CD4-positive, CD25-positive, alpha-beta regulatory T cell (primary cell): ENCODE results near the gene DBF4. TPM values are rescaled to one million over a fixed set of nuclear protein-coding genes. Genes with fewer than 3 reads are reported as not detected.
"Not testable (repeated sequence)": the region's sequence is repeated elsewhere in the genome, so short reads cannot be mapped to it uniquely, and the experiment has no call there.

ENCODE experiments used
- ATAC-seq, 2 donors: fragments of 150-1000 bp; cut with Tn5 transposase; one replicate each; pipeline ENCODE4 v1.10.0; 2021; ENCODE audit warnings: low read depth in 2 of 2, moderate number of reproducible peaks in 2 of 2, moderate library complexity in 1 of 2
- DNase-seq, 3 donors: peaks; one replicate each; pipeline versions ENCODE4 v3.0.0 to v3.0.0-alpha.2; 2012 to 2022; ENCODE audit warnings: mixed read lengths in 1 of 3
- H3K27ac ChIP-seq: one replicate; pipeline ENCODE4 v1.7.0; 2013; ENCODE audit warnings: mild to moderate bottlenecking, low read length; ENCODE audit not compliant: insufficient read depth, poor library complexity, severe bottlenecking
- H3K27me3 ChIP-seq: one replicate; pipeline ENCODE4 v1.7.0; 2013; ENCODE audit warnings: low read length; ENCODE audit not compliant: control insufficient read depth, insufficient read depth
- H3K36me3 ChIP-seq: one replicate; pipeline ENCODE4 v1.7.0; 2013; ENCODE audit warnings: mild to moderate bottlenecking, low read length, moderate library complexity; ENCODE audit not compliant: control insufficient read depth, insufficient read depth
- H3K4me1 ChIP-seq: 2 replicates; pipeline ENCODE4 v1.7.0; 2013; ENCODE audit warnings: mild to moderate bottlenecking, low read length; ENCODE audit not compliant: insufficient read depth, control insufficient read depth, poor library complexity, severe bottlenecking
- H3K4me3 ChIP-seq: one replicate; pipeline ENCODE4 v1.7.0; 2013; ENCODE audit warnings: low read depth, mild to moderate bottlenecking, low read length, moderate library complexity
- H3K9me3 ChIP-seq, 2 experiments: 1 replicate in 1 of 2; 2 replicates in 1 of 2; pipeline ENCODE4 v1.7.0; 2013; ENCODE audit warnings: low read length in 2 of 2, mild to moderate bottlenecking in 1 of 2, moderate library complexity in 1 of 2; ENCODE audit not compliant: control insufficient read depth in 2 of 2
- H3K27ac Mint-ChIP-seq, 3 donors: one replicate each; pipeline ENCODE4 v1.8.0; 2020 to 2022; ENCODE audit warnings: mild to moderate bottlenecking in 3 of 3, mixed read lengths in 3 of 3, moderate library complexity in 2 of 3
- H3K27me3 Mint-ChIP-seq: one replicate; pipeline ENCODE4 v1.8.0; 2022; ENCODE audit warnings: mild to moderate bottlenecking, mixed read lengths
- H3K36me3 Mint-ChIP-seq: one replicate; pipeline ENCODE4 v1.8.0; 2020; ENCODE audit warnings: mixed read lengths
- H3K4me1 Mint-ChIP-seq, 4 donors: one replicate each; pipeline ENCODE4 v1.8.0; 2020 to 2022; ENCODE audit warnings: mixed read lengths in 4 of 4, mild to moderate bottlenecking in 1 of 4
- H3K4me3 Mint-ChIP-seq, 4 donors: one replicate each; pipeline ENCODE4 v1.8.0; 2020 to 2022; ENCODE audit warnings: mild to moderate bottlenecking in 4 of 4, mixed read lengths in 4 of 4, moderate library complexity in 3 of 4
- H3K9me3 Mint-ChIP-seq, 7 donors: one replicate each; pipeline ENCODE4 v1.8.0; 2020 to 2022; ENCODE audit warnings: mixed read lengths in 7 of 7, mild to moderate bottlenecking in 3 of 7, moderate library complexity in 2 of 7
- polyA plus RNA-seq, 4 donors: library from polyadenylated mRNA; unstranded; fragments of 300-500 nt; fragmentation: Illumina TruSeq; gene quantifications; one replicate each; pipeline ENCODE4 v1.2.3, GENCODE V29; 2021
- total RNA-seq: library from RNA; stranded (reverse); gene quantifications from one replicate; pipeline ENCODE4 v1.2.3, GENCODE V29; 2022

DBF4 gene
- 65.1 TPM for total RNA-seq
- polyA plus RNA-seq, result 10 to 100 TPM; 41.2 to 47.2 (median 43.1) TPM

- peak within 1 kb of the TSS; percentile 94 for H3K4me3 ChIP-seq
- ATAC-seq (peak; percentile 90 to 93), DNase-seq (peak; percentile 90 to 97 (median 95))
- Mint-ChIP-seq H3K4me3 (peak within 1 kb of the TSS; percentile 94 to 97 (median 96)), H3K9me3 (peaks cover 0 to 16% (median 5%) of the 10 kb centered on the region in 7 donors), H3K4me1 (peaks cover 38 to 70% (median 59%) of the 10 kb centered on the region in 4 donors), H3K27me3 (no peaks in the 10 kb centered on the region), H3K36me3 (peaks cover 16% of the 10 kb centered on the region), H3K27ac (peak within 1 kb of the TSS; percentile 98)
- H3K4me1 ChIP-seq, result peaks cover 57% of the 10 kb centered on the region
- H3K9me3 ChIP-seq, result peaks cover 6 to 10% of the 10 kb centered on the region in 2 experiments
- no peaks in the 10 kb centered on the region for H3K27me3 ChIP-seq
- H3K27ac ChIP-seq, result peak within 1 kb of the TSS; percentile 90
- peaks cover 8% of the 10 kb centered on the region for H3K36me3 ChIP-seq
Measured at GRCh38 chr7:87876040-87876868, at the start of gene DBF4, which contains the start of gene SLC25A40. Gene DBF4, plus strand, starts transcription at chr7:87876493. Its CDS starts 240 bp downstream, at chr7:87876733. Gene SLC25A40, minus strand, starts transcription at chr7:87876360. Its CDS starts 17,633 bp downstream, at chr7:87858727.

- H3K4me3 ChIP-seq, H3K27ac Mint-ChIP-seq, H3K4me1 Mint-ChIP-seq, H3K27ac ChIP-seq, H3K4me1 ChIP-seq, H3K27me3 ChIP-seq, DNase-seq, H3K4me3 Mint-ChIP-seq, H3K36me3 ChIP-seq, ATAC-seq, H3K27me3 Mint-ChIP-seq: not testable (repeated sequence)
- peaks cover 12% of the 10 kb centered on the region for H3K36me3 Mint-ChIP-seq
- H3K9me3 ChIP-seq, result peaks cover 10 to 16% of the 10 kb centered on the region in 2 experiments
- H3K9me3 Mint-ChIP-seq, result peaks cover 3 to 30% (median 16%) of the 10 kb centered on the region in 7 donors
Measured at GRCh38 chr7:87828383-87828782, 47.9 kb upstream of the DBF4 start.

- no peak for DNase-seq
- H3K4me1 ChIP-seq, result no peaks in the 10 kb centered on the region
- H3K4me3 ChIP-seq, result no peak overlapping the region
- H3K9me3 Mint-ChIP-seq, result peaks cover 0 to 11% (median 7%) of the 10 kb centered on the region in 7 donors
- H3K27ac ChIP-seq, result no peak overlapping the region
- H3K27ac Mint-ChIP-seq, result peak overlapping the region in 1 of 3 donors; percentile 5
- H3K4me1 Mint-ChIP-seq, result peaks cover 0 to 4% (median 0%) of the 10 kb centered on the region in 4 donors
- peaks cover 8% of the 10 kb centered on the region for H3K36me3 ChIP-seq
- H3K27me3 Mint-ChIP-seq, result no peaks in the 10 kb centered on the region
- H3K36me3 Mint-ChIP-seq, result peaks cover 17% of the 10 kb centered on the region
- no peak for ATAC-seq
- no peaks in the 10 kb centered on the region for H3K27me3 ChIP-seq
- H3K9me3 ChIP-seq, result peaks cover 4 to 5% of the 10 kb centered on the region in 2 experiments
- H3K4me3 Mint-ChIP-seq, result no peak overlapping the region
Measured at GRCh38 chr7:87831097-87831496, 45.2 kb upstream of the DBF4 start.

DNA sequence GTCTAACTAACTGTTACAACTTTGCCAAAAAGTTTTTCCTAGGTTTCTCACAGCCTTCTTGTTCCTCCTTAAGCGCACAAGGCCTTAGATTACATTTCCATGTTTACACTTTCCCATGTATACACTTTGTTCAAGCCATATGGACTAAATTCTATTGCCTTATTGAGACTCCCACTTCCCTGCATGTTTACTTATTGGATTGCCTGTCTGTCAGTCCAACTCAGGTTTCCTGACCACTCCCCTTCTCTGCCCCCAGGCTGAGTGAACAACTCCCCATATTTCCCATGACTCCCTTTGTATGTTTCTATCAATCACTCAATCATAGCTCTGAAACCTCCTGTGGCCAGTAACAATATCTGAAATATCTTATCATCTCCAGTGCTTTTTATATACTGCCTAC, 43.2 kb upstream of the DBF4 start:
- Mint-ChIP-seq H3K9me3 (peaks cover 0 to 5% (median 0%) of the 10 kb centered on the region in 7 donors), H3K4me3 (no peak overlapping the region)
- H3K9me3 ChIP-seq, result peaks cover 3 to 5% of the 10 kb centered on the region in 2 experiments

GRCh38 chr7:87837597-87837996, 38.7 kb upstream of the DBF4 start:
- Histone ChIP-seq H3K9me3 (no peaks in the 10 kb centered on the region), H3K36me3 (peaks cover 12% of the 10 kb centered on the region), H3K27me3 (no peaks in the 10 kb centered on the region), H3K27ac (no peak overlapping the region), H3K4me3 (no peak overlapping the region), H3K4me1 (no peaks in the 10 kb centered on the region)
- no peaks in the 10 kb centered on the region for H3K9me3 Mint-ChIP-seq
- peaks cover 22% of the 10 kb centered on the region for H3K36me3 Mint-ChIP-seq
- DNase-seq, result peak in 1 of 3 donors; percentile 14
- H3K4me3 Mint-ChIP-seq, result no peak overlapping the region
- peak overlapping the region in 1 of 3 donors; percentile 52 for H3K27ac Mint-ChIP-seq
- ATAC-seq, result no peak
- peaks cover 0 to 2% (median under 1%) of the 10 kb centered on the region in 4 donors for H3K4me1 Mint-ChIP-seq
- H3K27me3 Mint-ChIP-seq, result no peaks in the 10 kb centered on the region

More for the DNA sequence above, 43.2 kb upstream of the DBF4 start:
- no peaks in the 10 kb centered on the region for H3K4me1 ChIP-seq
- Mint-ChIP-seq H3K27me3 (no peaks in the 10 kb centered on the region), H3K36me3 (peaks cover 17% of the 10 kb centered on the region), H3K4me1 (peaks cover 0 to 4% (median 0%) of the 10 kb centered on the region in 4 donors), H3K27ac (no peak overlapping the region)
- ATAC-seq (no peak), DNase-seq (no peak)
- no peak overlapping the region for H3K4me3 ChIP-seq
- H3K27ac ChIP-seq, result no peak overlapping the region
- H3K36me3 ChIP-seq, result peaks cover 8% of the 10 kb centered on the region
- no peaks in the 10 kb centered on the region for H3K27me3 ChIP-seq

DNA sequence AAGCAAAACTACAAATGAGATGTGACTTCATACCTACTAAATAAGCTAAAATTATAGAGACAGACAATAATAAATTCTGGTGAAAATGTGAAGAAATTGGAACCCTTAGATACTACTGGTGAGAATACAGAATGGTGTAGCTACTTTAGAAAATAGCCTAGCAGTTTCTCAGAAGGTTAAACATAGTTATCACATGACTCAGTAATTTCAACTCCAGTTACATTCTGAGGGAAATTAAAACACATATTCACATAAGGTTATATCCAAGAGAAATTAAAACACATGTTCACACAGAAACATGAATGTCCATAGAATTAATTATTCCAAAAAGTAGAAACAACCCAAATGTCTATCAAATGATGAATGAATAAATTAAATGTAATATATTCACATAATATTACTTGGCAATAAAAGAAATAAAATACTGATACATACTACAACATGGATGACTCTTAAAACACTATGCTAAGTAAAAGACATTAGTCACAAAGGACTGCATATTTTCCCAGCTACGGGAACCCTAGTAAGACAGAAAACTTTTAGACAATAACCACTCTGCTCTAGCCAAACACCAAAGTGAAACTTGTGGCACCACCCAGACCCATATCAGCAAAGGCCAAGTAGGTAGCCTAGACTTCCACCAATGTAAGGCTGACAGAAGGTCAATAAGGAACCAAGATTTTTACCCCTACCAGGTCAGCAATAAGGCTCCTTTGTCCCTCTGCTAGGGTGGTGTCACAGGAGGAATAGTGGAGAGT, 25.3 kb upstream of the DBF4 start:
- Histone ChIP-seq H3K4me3 (no peak overlapping the region), H3K4me1 (peaks cover 4% of the 10 kb centered on the region), H3K36me3 (peaks cover 27% of the 10 kb centered on the region), H3K27ac (no peak overlapping the region), H3K27me3 (no peaks in the 10 kb centered on the region), H3K9me3 (no peaks in the 10 kb centered on the region)
- Mint-ChIP-seq H3K4me1 (peaks cover 8 to 25% (median 18%) of the 10 kb centered on the region in 4 donors), H3K27ac (peak overlapping the region in 1 of 3 donors; percentile 30), H3K4me3 (no peak overlapping the region), H3K9me3 (peaks cover 0 to 2% (median 0%) of the 10 kb centered on the region in 7 donors), H3K27me3 (no peaks in the 10 kb centered on the region), H3K36me3 (peaks cover 39% of the 10 kb centered on the region)
- ATAC-seq (no peak), DNase-seq (no peak)

- peaks cover 38% of the 10 kb centered on the region for H3K36me3 Mint-ChIP-seq
Measured at GRCh38 chr7:87852306-87852705, 24.0 kb upstream of the DBF4 start.

More at GRCh38 chr7:87852306-87852705, 24.0 kb upstream of the DBF4 start:
- no peak for ATAC-seq
- peaks cover 8 to 25% (median 18%) of the 10 kb centered on the region in 4 donors for H3K4me1 Mint-ChIP-seq
- H3K4me1 ChIP-seq, result peaks cover 4% of the 10 kb centered on the region
- peaks cover 29% of the 10 kb centered on the region for H3K36me3 ChIP-seq
- no peak overlapping the region for H3K4me3 ChIP-seq
- H3K9me3 ChIP-seq, result no peaks in the 10 kb centered on the region
- H3K27ac ChIP-seq, result no peak overlapping the region
- no peak for DNase-seq
- H3K27me3 Mint-ChIP-seq, result no peaks in the 10 kb centered on the region
- H3K27ac Mint-ChIP-seq, result no peak overlapping the region
- no peaks in the 10 kb centered on the region for H3K27me3 ChIP-seq
- peaks cover 0 to 2% (median 0%) of the 10 kb centered on the region in 7 donors for H3K9me3 Mint-ChIP-seq
- H3K4me3 Mint-ChIP-seq, result no peak overlapping the region
